ENCODE data around the gene KMT2B.

- TF ChIP-seq ZNF121 (CRISPR knock-in tag; IDR thresholded peaks at IDR 0.05) (no peak), SP1 (CRISPR knock-in tag; conservative IDR thresholded peaks at IDR 0.05) (no peak), ATF2 (CRISPR knock-in tag; IDR thresholded peaks at IDR 0.05; ENCODE audit: borderline replicate concordance, low read depth) (no peak)
Observed at GRCh38 chr19:35746531-35746930, 28.7 kb downstream of the KMT2B start.
